ENCODE results near the gene F2.

GRCh38 chr11:46766656-46767055, 47.6 kb downstream of the F2 start:
- TF ChIP-seq POLR2A (IDR thresholded peaks at IDR 0.05; ENCODE audit: borderline replicate concordance, extremely low read depth, insufficient read depth, insufficient read length) (no peak), MAX (IDR thresholded peaks at IDR 0.05) (no peak)
